GM21576 (cell line): ENCODE data around the gene DNAH8.

Experiments
- ATAC-seq: cut with Tn5 transposase; IDR thresholded peaks from one replicate; pipeline ENCODE4 v1.9.1; 2021; ENCODE audit warnings: mild to moderate bottlenecking, moderate library complexity; ENCODE audit not compliant: unreplicated experiment

The DNAH8 gene

DNA sequence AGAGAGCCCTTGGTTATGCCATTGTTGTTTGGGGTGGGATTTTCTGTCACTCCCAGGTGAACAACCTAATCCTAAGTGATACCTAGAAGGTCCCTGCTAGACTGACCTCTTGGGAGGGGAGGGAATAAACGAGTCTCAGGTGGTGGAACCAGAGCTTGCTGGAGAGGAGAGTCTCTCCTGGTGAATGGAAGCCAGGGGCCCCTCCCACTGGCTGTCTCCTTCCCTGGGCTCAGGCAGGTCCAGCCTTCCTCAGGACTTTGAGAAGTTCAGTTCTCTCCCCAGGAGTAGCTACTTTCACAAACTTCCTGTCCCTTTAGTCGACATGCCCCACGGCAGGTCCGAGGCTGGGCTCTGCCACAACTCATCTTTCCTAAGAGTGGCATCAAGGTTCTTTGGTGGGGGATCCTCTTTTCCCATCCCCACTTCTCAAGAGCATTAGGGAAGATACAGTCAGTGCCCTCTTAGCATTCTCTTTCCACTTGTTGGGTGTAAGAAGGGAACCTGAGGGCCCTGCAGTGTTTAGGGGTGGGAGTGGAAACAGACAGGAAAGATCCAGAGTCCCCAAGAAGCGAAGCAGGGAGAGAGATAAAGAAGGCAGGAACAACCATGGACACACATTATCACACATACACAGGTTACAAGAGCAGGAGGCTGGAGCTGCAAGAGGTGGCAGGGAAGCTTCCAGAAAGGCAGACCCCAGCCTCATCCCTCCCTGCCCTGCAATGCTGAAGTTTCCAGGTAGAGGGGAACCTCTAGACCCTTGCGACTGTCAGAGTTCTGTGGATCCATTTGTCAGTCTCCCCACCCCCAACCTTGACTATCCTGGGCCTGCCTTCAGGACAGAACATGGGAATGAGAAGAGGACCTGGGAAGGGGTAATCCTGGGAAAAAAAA, 332.6 kb downstream of the DNAH8 start:
- no peak for ATAC-seq

DNA sequence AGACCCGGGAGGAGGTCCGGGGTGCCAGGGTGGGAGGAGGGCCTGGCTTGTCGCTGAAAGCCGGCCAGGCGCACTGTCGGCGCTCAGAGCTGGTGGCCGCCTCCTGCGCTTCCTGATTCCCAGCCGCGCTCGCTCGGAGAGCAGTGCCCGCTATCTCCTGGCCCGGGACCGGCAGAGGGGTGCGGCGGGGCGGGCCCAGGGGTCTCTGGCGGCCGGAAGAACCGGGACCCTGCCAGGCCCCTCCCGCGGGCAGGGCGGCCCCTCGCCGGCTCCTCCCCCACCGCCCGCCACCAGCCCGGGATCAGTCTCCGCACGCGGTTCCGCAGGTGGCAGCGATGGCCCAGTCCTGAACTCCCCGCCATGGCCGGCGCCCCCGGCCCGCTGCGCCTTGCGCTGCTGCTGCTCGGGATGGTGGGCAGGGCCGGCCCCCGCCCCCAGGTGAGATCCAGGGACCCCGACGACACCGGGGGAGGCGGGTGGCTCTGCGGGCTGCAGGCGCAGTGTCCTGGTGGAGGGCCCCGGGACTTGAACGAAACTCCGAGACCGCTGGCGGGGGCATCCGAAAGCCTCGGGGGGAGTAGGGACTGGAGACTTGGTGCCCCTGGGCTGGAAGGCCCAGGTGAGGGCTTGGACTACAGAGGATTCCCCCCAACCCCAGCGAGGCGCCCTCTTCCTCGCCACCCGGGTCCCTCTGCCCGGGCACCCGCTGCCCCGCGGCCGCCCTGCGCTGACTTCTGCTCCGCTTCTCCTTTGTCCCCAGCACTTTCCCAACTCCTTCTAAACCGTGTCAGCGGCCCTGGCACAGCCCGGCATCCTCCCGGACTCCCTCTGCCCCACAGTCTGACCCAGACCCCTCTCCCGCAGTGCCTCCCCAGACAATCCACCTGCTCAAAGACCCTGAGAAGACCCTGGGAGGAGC, 333.6 kb downstream of the DNAH8 start, which contains the start of gene GLP1R:
Gene GLP1R, plus strand, starts transcription at position 301 of the 919 bp plus-strand sequence. Its CDS starts 60 bp downstream, at position 361.
- no peak for ATAC-seq

DNA sequence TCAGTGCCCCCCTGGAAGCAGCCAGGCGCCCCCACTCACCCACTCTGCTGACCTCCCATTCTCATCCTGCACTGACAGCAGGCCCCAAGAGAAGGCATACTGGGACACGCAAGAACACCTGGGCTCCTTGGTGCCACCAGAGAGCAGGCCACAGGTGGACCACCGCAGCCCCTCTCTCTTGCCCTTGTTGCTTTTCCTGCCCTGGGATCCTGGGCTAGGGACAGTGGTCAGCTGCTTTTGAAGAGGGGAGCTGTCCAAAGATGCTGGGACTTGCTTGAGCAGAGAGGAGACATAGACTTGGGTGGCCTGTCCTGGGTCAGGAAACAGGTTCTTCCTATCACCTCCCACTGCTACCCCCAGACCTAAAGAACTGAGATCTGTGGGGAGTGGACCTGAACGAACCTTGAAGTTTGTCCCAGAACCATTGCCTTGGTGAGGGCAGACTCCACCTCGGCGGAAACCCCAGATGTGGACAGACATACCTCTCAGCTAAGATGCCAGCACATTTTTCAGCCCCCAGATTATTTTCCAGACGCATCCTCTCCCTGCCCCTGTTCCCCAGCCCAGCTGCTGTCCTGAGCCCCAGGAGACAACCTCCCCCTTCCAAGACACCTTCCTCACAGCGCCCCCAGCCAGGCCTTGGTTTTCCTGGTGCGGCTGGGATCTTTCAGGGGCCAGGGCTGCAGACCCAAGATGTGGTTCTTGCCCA, 334.6 kb downstream of the DNAH8 start:
- no peak for ATAC-seq

DNA sequence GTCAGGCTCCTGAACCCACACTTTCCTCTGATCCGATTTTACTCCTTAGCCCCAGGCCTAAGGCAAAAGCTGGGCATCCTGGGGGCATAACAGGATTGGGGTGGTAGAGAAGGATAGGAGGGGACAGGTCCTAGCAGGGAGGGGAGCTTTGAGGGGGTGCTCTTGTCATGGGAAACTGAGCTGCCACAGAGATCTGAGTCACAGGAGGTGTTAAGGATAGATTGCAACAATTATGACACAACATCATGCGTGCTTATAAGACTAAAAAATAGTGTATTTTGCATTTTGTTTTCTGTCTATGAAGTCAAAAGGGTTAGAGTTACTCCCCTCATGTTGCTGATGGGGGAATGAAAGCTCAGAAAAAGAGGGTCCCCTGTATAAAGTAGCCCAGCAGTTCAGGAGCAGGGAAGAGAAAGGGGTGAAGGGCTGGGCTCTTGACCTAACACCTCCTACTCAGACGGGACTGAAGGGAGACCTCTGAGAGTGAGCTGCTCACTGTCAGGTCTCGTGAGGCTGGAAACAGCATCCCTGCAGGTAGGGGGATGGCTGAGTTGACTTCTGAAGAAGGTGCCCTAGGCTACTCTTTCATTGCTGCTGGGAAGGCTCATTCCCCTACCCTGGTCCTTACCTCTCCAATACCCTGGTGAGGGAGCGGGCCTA, 335.5 kb downstream of the DNAH8 start:
- no peak for ATAC-seq

GRCh38 chr6:39051399-39052122, 336.4 kb downstream of the DNAH8 start:
- ATAC-seq: no peak

GRCh38 chr6:39053016-39053624, 338.0 kb downstream of the DNAH8 start:
- no peak for ATAC-seq

- ATAC-seq: no peak
Observed at GRCh38 chr6:39053854-39054576, 338.9 kb downstream of the DNAH8 start.

DNA sequence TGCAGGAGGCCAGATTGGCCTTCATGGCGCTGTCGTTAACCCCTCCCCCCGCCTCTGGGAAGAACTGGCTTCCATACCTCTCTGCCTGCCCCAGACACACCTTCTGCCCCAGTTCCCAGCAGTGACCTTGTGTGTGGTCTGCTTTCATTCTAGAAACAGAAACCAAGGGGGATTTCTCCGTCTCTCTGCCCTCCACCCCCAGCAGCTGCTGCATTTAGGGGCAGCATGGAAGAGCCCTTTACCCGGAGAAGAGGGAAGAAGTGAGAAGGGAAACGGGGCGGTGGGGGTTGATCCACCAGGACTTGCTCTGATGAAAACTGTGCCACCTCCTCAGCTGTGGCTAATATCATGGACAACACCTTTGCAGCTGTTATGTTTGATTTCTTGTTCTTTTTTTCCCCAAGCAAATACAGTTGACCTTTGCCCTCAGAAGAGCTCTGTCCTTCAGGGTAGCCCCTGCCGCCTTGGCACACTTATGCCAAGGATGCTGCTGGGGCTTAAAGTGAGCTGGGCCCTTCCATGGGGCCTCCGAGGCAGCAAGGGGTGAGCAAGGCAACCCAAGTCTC, 339.5 kb downstream of the DNAH8 start:
- ATAC-seq: no peak

- ATAC-seq: no peak
Observed at GRCh38 chr6:39055661-39056060, 340.6 kb downstream of the DNAH8 start.

DNA sequence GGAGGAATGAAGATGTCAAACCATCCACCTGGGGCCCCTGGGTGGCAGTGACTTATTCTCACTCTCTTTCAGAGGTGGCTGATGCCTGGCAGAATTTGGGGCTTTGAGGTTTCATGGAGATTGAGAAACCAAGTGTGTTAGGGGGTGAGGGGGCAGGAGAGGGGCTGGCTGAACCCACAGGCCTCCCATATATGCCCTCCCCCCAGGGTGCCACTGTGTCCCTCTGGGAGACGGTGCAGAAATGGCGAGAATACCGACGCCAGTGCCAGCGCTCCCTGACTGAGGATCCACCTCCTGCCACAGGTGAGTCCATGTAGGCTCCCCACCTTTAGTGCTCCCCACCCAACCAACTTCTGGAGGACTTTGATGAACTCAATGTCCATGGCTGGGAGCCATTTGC, 341.1 kb downstream of the DNAH8 start:
- ATAC-seq: no peak

DNA sequence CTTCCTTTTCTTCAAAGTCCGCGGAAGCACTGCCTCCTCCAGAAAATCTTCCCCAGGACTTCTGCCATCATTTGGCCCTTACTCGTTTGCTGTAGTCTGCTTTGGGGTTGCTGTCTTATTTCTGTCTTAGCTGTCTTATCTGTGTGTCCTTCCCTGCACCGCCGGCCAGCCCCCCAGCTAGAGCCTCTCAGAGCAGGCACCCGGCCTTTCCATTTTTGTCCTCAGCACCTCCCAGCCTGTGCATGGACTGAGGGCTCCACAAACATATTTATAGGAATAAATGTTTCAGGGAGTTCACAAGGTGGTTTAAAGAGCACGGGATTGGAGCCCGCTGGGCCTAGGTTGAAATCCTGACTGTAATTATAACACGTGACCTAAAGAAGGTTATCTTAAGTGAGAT, 341.6 kb downstream of the DNAH8 start:
- ATAC-seq: no peak

DNA sequence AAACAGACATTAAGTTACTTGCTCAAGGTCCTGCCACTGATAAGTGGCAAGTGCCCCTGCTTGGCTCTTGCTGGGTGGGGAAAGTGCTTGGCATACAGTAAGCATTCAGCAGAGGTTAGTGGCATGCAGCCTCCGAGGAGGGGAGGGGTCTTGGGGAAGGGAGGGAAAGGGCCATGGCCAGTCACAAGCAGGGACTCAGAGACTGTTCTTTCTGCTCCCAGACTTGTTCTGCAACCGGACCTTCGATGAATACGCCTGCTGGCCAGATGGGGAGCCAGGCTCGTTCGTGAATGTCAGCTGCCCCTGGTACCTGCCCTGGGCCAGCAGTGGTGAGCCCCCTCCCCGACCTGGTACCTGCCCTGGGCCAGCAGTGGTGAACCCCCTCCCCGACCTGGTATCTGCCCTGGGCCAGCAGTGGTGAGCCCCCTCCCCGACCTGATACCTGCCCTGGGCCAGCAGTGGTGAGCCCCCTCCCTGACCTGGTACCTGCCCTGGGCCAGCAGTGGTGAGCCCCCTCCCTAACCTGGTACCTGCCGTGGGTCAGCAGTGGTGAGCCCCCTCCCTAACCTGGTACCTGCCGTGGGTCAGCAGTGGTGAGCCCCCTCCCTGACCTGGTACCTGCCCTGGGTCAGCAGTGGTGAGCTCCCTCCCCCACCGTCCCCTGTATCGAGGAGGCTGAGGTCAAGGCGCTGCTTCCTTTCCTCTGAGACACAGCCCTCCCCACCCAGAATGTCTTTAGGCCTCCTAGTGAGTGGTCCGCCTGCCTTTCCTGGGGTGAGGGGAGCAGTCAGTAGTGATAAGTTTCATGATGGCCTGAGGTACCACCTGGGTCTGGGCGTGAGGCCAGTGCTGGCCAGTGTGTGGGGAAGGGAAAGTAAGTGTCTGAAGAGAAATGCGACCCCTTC, 342.4 kb downstream of the DNAH8 start:
- no peak for ATAC-seq

GRCh38 chr6:39058471-39059147, 343.5 kb downstream of the DNAH8 start:
- no peak for ATAC-seq

DNA sequence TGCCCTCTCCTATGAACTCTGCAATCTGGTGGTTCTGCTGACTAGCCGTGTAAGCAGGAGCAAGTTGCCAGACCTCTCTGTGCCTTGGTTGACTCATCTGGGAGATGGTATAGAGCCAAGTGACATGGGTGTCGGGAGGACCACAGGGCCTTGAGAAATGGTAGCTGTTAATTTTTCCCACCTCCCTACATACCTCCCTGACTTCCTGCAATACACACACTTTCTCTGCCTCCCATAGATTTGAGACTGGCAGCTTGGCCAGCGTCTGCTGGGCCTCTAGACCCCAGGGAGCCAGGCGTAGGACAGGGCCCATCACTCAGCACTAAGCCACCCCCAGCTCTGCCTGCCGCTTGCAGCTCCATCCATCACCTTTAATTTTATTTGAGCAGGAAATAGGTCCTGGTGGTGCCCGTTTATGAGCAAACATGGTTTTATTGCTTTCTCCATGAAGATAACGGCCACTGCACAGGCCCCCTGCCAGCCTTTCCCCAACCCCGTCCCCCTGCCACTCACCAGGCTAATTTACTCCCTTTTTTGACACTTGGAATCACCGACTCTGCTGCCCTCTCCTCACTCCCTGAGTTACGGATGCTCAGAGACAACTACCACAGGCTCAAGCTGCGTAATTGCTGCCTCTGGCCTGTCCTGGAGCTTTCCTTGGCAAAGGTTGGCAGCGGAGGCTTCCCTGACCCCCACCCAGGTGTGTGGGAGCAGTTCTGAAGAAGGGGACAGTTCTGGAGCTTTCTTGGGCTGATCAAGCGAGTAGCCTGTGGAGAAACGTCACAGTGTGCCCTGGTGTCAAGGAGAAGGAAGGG, 344.6 kb downstream of the DNAH8 start:
- ATAC-seq: no peak

DNA sequence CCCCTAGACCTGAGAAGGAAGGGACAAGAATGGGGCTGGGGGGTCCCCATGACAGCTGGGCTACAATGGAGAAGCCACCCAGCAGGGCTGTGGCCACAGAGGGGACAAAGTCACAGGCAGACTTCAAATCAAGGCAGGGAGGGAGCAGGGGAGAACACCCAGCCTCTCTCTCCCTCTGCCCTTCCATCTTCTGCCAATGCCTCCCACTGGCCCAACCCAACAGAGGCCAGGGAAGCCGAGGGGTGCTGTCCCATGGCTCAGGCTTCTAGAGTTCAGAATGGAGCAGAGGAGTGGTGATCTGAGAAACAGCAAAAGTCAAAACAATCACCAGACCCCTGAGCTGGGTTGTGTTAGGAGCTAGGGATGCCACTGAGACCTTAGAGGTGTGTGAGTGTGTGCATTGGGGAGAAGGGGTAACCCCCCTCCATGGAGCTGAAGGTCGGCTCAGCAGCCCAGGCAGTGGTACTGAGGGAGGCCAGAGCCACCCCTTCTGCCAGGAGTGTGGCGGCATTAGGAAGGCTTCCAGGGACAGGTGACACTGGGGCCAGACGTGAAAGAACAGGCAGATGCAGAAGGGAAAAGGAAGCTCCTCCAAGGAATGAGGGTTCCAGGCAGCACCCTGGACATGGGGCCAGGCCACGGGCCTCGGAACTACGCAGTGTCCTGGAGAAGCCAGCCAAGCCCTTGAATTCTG, 345.5 kb downstream of the DNAH8 start:
- no peak for ATAC-seq
